HG03066 (cell line): Measurements from ENCODE around the gene PPAT.
"Not testable (repeated sequence)": the region's sequence is repeated elsewhere in the genome, so short reads cannot be mapped to it uniquely, and the experiment has no call there.

ENCODE experiments used
- ATAC-seq: cut with Tn5 transposase; IDR thresholded peaks from one replicate; pipeline ENCODE4 v1.9.1; 2021; ENCODE audit warnings: low read depth; ENCODE audit not compliant: unreplicated experiment

Gene PPAT

DNA sequence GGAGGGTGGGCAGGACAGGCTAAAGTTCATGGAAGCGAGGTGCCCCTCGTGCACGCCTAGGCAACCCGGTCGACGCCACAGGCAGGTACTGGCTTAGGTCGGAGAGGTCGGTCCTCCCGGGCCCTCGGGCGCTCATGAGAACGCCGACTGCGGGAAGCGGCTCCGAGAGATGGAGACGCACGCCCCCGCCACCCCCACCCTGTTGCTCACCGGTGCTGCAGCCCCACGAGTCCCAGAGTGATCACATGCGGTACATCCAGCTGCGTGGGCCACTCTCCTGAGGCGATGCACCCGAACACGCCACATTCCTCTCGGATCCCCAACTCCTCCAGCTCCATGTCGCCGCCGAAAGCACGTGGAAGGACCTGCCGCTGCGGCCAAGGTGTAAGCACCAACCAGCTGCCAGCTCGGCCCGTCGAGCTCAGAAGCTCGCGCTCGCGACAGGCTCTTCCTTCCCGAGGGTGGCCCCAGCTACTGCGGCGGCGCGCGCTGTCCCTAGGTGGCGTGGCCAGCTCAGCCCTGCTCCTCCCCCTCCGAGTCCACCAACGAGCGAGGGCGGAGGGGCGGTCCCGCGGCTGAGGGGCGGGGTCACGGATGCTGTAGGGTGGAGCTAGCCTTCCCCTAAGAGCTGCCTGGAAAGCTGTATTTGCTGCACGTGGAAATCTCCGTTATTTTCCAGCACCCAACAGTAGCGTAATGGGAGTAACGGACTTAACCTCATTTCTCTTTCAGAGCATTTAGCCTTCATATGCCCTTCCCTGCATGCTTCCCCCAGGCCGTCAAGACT, at the start of gene PPAT:
Gene PPAT, minus strand, starts transcription at position 476 of the 787 bp plus-strand sequence. Its CDS starts 138 bp downstream, at position 338.
- ATAC-seq, result peak; percentile 71

GRCh38 chr4:56480691-56481090, 45.3 kb upstream of the PPAT start:
- no peak for ATAC-seq

- no peak for ATAC-seq
Observed at GRCh38 chr4:56477192-56477702, 41.8 kb upstream of the PPAT start.

- peak; percentile 97 for ATAC-seq
Observed at GRCh38 chr4:56475917-56476316, 40.5 kb upstream of the PPAT start.

- ATAC-seq, result no peak
Observed at GRCh38 chr4:56469489-56470210, 34.2 kb upstream of the PPAT start.

DNA sequence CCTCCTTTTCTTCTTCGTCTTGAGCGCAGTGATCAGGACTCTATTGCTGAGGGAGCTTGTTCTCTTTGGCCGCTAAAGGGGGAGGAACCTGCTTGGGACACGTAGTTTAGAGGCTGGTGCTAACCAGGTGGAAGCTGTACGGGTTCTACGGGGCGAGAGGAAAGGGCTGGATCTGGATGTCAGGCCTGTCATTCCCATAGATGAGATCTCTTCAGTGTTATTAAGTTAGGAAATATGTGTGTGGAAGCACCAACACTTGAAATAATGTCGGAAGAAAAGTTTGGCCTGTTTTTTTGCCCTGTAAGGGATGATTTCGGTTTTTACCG, 32.6 kb upstream of the PPAT start:
- ATAC-seq, result peak; percentile 47

DNA sequence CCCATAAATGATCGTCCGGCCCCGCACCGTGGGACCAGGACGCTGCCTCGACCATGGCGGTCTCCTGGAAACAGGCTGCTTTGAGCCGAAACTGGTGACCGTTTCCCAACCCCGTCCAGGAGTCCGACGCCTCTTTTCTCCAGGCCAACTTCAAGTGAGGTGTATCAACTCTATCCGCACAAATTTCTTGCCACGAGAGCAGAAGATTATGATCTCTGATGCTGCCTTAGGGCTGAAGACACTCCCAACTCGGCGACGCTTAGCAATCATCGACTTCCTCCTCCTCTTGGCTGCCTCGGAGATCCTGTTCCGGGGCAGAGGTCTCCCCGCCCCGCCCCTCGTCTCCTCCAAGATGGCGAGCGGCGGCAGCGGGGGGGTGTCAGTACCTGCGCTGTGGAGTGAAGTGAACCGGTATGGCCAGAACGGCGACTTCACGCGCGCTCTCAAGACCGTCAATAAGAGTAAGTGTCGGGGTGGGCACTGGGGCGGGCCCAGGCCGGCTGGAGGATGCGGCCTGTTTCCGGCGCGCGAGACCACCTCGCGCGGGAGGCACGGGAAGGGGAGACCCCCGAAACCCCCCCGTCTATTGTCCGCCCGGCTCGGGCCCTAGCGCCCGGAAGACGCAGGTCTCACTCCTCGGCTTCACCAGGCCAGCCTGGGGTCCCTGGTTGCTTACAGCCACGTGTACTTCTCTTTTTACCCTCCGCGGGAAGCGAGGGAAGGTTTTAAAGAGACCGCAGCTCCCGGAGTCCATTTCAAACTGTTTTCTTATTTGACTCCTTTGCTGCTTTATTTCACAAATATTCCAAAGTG, 32.1 kb upstream of the PPAT start, which contains the start of gene SRP72:
Gene SRP72, plus strand, starts transcription at position 334 of the 813 bp plus-strand sequence. Its CDS starts 19 bp downstream, at position 353.
- peak; percentile 92 for ATAC-seq

DNA sequence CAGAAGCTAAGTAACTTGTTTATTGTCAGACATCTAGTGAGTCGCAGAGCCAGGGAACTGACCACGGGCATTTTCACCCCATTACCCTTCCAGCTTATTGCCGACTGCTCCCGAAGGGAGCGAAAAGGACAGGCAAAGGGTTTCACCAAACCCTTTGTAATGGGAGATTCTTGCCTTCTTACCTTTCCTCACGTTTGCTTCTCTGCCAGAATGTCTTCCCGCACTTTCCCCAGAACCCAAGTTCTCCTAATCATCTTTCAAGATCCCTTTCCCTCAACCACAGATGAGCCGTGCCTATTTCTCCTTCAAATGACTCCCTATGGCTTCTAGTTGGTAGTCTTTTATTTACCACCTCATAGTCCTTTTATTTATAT, 31.5 kb upstream of the PPAT start:
- no peak for ATAC-seq

DNA sequence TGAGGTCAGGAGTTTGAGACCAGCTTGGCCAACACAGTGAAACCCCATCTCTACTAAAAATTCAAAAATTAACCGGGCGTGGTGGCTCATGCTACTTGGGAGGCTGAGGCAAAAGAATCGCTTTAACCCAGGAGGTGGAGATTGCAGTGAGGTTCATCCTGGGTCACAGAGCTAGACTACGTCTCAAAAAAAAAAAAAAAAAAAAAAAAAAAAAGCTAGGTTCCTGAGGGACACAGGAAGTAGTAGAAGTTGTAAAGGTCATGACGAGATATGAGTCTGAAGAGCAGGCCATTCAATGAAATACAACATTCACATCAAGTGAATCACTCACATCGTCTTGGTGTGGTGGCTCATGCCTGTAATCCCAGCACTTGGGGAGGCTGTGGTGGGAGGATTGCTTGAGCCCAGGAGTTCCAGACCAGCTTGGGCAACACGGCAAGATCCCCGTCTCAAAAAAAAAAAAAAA, 30.9 kb upstream of the PPAT start:
- not testable (repeated sequence) for ATAC-seq

DNA sequence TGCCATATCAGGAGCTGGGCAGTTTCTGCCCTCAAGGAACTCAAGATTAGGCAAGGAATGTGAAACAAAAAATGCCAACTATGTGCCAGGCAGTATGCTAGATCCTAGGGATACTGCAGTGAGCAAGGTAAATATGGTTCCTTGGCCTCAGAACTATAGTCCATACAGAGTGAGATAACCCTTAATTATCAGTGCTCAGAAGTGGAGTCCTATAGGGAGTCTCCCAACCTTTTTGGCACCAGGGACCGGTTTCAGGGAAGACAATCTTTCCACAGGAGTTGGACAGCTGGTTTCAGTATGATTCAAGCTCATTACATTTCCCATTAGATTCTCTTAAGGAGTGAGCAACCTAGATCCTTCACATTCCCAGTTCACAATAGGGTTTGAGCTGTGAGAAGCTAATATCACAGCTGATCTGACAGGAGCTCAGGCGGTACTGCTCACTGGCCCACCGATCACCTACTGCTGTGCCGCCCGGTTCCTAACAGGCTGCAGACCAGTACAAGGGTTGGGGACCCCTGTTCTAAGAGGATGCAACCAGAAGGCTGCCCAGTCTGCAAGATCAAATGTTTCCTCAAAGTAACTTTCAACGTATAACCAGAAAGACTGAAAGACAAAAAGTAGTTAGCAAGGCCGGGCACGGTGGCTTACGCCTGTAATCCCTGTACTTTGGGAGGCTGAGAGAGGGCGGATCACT, 30.3 kb upstream of the PPAT start:
- no peak for ATAC-seq

DNA sequence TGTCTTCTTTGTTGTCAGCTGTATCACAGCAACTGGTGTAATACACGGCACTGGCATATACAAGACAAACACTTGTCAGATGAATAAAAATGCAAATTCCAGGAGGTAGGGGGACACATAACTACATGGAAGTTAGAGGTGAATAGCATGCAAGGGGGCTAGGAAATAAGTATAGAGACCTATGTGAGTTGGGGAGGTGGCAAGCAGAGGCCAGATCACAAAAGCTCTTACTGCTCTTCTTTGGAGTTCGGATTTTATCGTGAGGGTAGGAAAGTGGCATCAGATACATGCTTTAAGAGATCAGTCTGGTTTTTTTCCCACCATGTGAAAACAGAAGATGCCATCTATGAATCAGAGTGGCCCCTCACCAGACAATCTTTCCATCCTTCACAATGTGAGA, 29.2 kb upstream of the PPAT start:
- ATAC-seq, result no peak

DNA sequence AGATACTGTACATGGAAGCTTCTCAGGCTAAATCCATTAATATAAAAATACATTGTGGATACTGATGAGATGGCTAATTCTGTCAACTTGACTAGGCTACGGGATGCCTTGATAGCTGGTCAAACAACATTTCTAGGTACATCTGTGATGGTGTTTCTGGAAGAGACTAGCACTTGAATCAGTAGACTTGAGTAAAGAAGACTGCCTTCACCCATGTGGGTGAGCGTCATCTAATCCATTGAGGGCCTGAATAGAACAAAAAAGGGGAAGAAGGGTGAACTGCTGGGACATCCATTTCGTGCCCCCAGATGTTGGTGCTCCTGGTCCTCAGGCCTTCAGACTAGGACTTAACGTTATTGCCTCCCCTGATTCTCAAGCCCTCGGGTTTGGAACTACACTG, 28.3 kb upstream of the PPAT start:
- ATAC-seq, result no peak

DNA sequence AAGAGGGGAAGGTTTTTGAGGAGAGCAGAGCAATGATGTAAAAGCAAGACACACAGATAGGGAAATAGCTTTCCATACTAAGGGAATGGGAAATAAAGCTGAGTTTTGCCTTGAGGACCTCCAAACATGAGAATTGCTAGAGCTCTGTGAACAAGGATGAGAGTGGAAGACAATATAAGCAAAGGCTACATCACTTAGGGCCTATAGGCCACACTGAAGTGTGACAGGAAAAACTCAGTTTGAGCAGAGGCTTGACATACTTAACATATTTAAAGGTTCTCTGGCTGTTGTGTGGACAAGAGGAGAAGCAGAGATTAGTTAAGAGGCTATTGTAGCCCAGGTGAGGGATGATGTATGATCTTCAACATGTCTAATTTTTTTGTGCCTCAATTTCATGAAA, 26.7 kb upstream of the PPAT start:
- no peak for ATAC-seq

- no peak for ATAC-seq
Observed at GRCh38 chr4:56460085-56460484, 24.7 kb upstream of the PPAT start.

GRCh38 chr4:56450342-56450741, 14.9 kb upstream of the PPAT start:
- ATAC-seq, result no peak

DNA sequence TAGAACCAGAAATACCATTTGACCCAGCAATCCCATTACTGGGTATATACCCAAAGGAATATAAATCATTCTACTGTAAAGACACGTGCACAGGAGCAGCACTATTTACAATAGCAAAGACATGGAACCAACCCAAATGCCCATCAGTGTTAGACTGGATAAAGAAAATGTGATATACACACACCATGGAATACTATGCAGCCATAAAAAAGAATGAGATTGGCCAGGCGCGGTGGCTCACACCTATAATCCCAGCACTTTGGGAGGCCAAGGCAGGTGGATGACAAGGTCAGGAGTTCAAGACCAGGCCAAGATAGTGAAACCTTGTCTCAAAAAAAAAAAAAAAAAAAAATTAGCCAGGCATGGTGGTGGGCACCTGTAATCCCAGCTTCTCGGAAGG, 14.1 kb upstream of the PPAT start:
- not testable (repeated sequence) for ATAC-seq

DNA sequence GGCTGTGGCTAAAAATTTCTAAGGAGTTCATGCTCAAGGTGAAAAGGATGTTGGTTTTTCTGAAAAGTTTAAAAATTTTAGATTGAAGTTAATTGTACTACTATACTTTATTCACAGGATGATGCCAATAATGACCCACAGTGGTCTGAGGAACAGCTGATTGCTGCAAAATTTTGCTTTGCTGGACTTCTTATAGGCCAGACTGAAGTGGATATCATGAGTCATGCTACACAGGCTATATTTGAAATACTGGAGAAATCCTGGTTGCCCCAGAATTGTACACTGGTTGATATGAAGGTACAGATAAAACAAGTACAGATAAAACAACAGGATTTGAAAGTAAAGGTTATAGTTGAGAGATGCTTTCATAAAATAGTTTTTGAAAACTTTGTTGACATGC, 12.9 kb upstream of the PPAT start:
- ATAC-seq, result no peak

- ATAC-seq, result no peak
Observed at GRCh38 chr4:56445699-56446098, 10.3 kb upstream of the PPAT start.

- ATAC-seq, result no peak
Observed at GRCh38 chr4:56444719-56445118, 9.3 kb upstream of the PPAT start.

DNA sequence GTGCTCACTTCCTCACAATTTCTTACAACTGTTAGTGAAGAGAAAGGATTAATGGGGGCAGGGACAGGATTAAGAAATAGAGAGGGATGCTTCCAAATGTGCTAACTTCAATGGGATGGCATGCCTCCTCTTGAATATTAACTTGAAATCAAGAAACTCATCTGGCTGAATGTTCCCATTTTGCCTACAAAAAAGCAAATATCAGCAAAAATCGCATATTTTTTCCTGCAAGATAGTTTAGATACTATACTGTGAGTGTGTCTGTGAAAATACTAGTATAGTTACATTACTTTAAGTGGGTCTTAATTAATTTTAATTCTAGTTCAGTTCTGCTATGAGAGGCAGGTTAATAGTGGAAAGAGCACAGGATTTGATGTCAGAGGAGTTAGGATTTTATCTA, 5.6 kb upstream of the PPAT start:
- no peak for ATAC-seq
